GM21360 (cell line): Measurements from ENCODE around the gene TEX26.
"Not testable (repeated sequence)": the region's sequence is repeated elsewhere in the genome, so short reads cannot be mapped to it uniquely, and the experiment has no call there.

Experiments
- ATAC-seq: cut with Tn5 transposase; IDR thresholded peaks from one replicate; pipeline ENCODE4 v1.9.1; 2021; ENCODE audit warnings: mild to moderate bottlenecking, moderate library complexity; ENCODE audit not compliant: unreplicated experiment

The TEX26 gene

GRCh38 chr13:30918662-30919405, 13.6 kb upstream of the TEX26 start:
- no peak for ATAC-seq

- no peak for ATAC-seq
Observed at GRCh38 chr13:30920162-30920909, 12.1 kb upstream of the TEX26 start.

GRCh38 chr13:30923418-30923817, 9.0 kb upstream of the TEX26 start:
- no peak for ATAC-seq

- no peak for ATAC-seq
Observed at GRCh38 chr13:30924721-30925120, 7.7 kb upstream of the TEX26 start.

- no peak for ATAC-seq
Observed at GRCh38 chr13:30925429-30925828, 7.0 kb upstream of the TEX26 start.

- ATAC-seq = no peak
Observed at GRCh38 chr13:30926781-30927180, 5.7 kb upstream of the TEX26 start.

- ATAC-seq = not testable (repeated sequence)
Observed at GRCh38 chr13:30927188-30927587, 5.3 kb upstream of the TEX26 start.

- ATAC-seq = no peak
Observed at GRCh38 chr13:30927595-30927994, 4.9 kb upstream of the TEX26 start.

- no peak for ATAC-seq
Observed at GRCh38 chr13:30928978-30929377, 3.5 kb upstream of the TEX26 start.

- no peak for ATAC-seq
Observed at GRCh38 chr13:30933354-30933670, 856 bp downstream of the TEX26 start.

GRCh38 chr13:30934381-30934780, 1.9 kb downstream of the TEX26 start:
- ATAC-seq = no peak

GRCh38 chr13:30934803-30935202, 2.3 kb downstream of the TEX26 start:
- no peak for ATAC-seq

- ATAC-seq = no peak
Observed at GRCh38 chr13:30936971-30937370, 4.5 kb downstream of the TEX26 start.

- ATAC-seq = no peak
Observed at GRCh38 chr13:30943881-30944280, 11.4 kb downstream of the TEX26 start.

- ATAC-seq = no peak
Observed at GRCh38 chr13:30957258-30957943, 24.9 kb downstream of the TEX26 start.

- no peak for ATAC-seq
Observed at GRCh38 chr13:30959678-30960077, 27.2 kb downstream of the TEX26 start.

- ATAC-seq = no peak
Observed at GRCh38 chr13:30963791-30964190, 31.3 kb downstream of the TEX26 start.

- no peak for ATAC-seq
Observed at GRCh38 chr13:30965380-30965779, 32.9 kb downstream of the TEX26 start.

GRCh38 chr13:30966101-30966500, 33.6 kb downstream of the TEX26 start:
- ATAC-seq = no peak

GRCh38 chr13:30968846-30969245, 36.4 kb downstream of the TEX26 start:
- no peak for ATAC-seq

- ATAC-seq = no peak
Observed at GRCh38 chr13:30971575-30971974, 39.1 kb downstream of the TEX26 start.

GRCh38 chr13:30972888-30973377, 40.5 kb downstream of the TEX26 start:
- no peak for ATAC-seq
